D721Med (cell line): ENCODE data around the gene IBA57.
"Not testable (repeated sequence)": the region's sequence is repeated elsewhere in the genome, so short reads cannot be mapped to it uniquely, and the experiment has no call there.

Experiments
- DNase-seq: peaks from one replicate; pipeline ENCODE4 v3.0.0; 2011; ENCODE audit warnings: low spot score; ENCODE audit not compliant: insufficient read length
- FAIRE-seq: peaks from 2 replicates; lab custom pipeline; 2011; peaks lifted over from hg19 to GRCh38; lab: Jason Lieb, UNC
- CTCF ChIP-seq: IDR thresholded peaks from 2 replicates; pipeline ENCODE4 v1.5.1; 2012; ENCODE audit warnings: mild to moderate bottlenecking, control low read depth; ENCODE audit not compliant: insufficient read depth; ENCODE audit errors: missing control alignments

Gene IBA57

GRCh38 chr1:228224198-228225164 lies 58.9 kb downstream of the IBA57 start:
- DNase-seq: no peak
- no peak for FAIRE-seq
- TF ChIP-seq CTCF: no peak

- no peak for DNase-seq
- FAIRE-seq: no peak
- TF ChIP-seq CTCF: no peak
Measured at GRCh38 chr1:228225165-228225710, 59.6 kb downstream of the IBA57 start.

- DNase-seq (no peak), FAIRE-seq (no peak)
- TF ChIP-seq CTCF: no peak
Measured at GRCh38 chr1:228225740-228226139, 60.1 kb downstream of the IBA57 start.

GRCh38 chr1:228226141-228226874 lies 60.7 kb downstream of the IBA57 start:
- FAIRE-seq: no peak
- no peak for TF ChIP-seq CTCF
- DNase-seq: no peak

- DNase-seq (peak; percentile 33), FAIRE-seq (no peak)
- TF ChIP-seq CTCF: peak; percentile 68
Measured at GRCh38 chr1:228226956-228227791, 61.6 kb downstream of the IBA57 start.

- DNase-seq, FAIRE-seq: not testable (repeated sequence)
Measured at GRCh38 chr1:228228147-228228546, 62.5 kb downstream of the IBA57 start.
